GM12878 (cell line): ENCODE results near the gene COLQ. TPM values are rescaled to one million over a fixed set of nuclear protein-coding genes. Genes with fewer than 3 reads are reported as not detected.

Source experiments
- ATAC-seq: fragments of 200-7000 bp; cut with Tn5 transposase; 3 replicates; pipeline ENCODE4 v1.9.1; 2020; ENCODE audit warnings: mild to moderate bottlenecking, moderate library complexity
- BruUV-seq: library from RNA; stranded (reverse); fragments of 400-500 nt; replicated peaks from 2 replicates; lab custom pipeline; 2021; lab: Mats Ljungman, UMichigan
- CTCF ChIA-PET: fragments of 300-600 bp; sonication (Branson Sonifier 250); formaldehyde crosslinking; extraction: SDS; loops from one replicate; lab custom pipeline; 2021; ENCODE audit warnings: inconsistent platforms; lab: Yijun Ruan, JAX
- POLR2A ChIA-PET: fragments of 350-600 bp; formaldehyde crosslinking; extraction: SDS; loops from one replicate; lab custom pipeline; 2021; ENCODE audit warnings: inconsistent platforms; lab: Charles Lee
- RAD21 ChIA-PET: fragments of 300-600 bp; sonication (Branson Sonifier 250); formaldehyde crosslinking; loops from one replicate; lab custom pipeline; 2023; ENCODE audit warnings: antibody characterized with exemption; ENCODE audit not compliant: unreplicated experiment; lab: Charles Lee
- SMC1A ChIA-PET: fragments of 300-600 bp; sonication (Branson Sonifier 250); formaldehyde crosslinking; loops from one replicate; lab custom pipeline; 2023; ENCODE audit not compliant: unreplicated experiment, uncharacterized antibody; lab: Charles Lee
- DNase-seq: peaks from one replicate; pipeline ENCODE4 v3.0.0-alpha.2; 2011; ENCODE audit warnings: low read depth, low spot score
- FAIRE-seq: peaks from 3 replicates; lab custom pipeline; 2011; peaks lifted over from hg19 to GRCh38; lab: Jason Lieb, UNC
- H2AFZ ChIP-seq: 2 replicates; pipeline ENCODE4 v1.6.0; 2011; ENCODE audit warnings: low read depth, low read length, control low read depth; ENCODE audit not compliant: control insufficient read depth
- H3K27ac ChIP-seq: 2 replicates; pipeline ENCODE4 v1.5.1; 2011; ENCODE audit warnings: control low read depth; ENCODE audit not compliant: control insufficient read depth, insufficient read depth
- H3K27me3 ChIP-seq, 2 experiments: replicated peaks in 1 of 2; 2 replicates each; pipeline versions ENCODE4 v1.6.0 to v1.6.1; 2011; ENCODE audit warnings: low read length in 1 of 2; ENCODE audit not compliant: control insufficient read depth in 2 of 2, insufficient read depth in 2 of 2
- H3K36me3 ChIP-seq, 2 experiments: 2 replicates each; pipeline ENCODE4 v1.5.1; 2011; ENCODE audit warnings: low read length in 1 of 2; ENCODE audit not compliant: control insufficient read depth in 2 of 2, insufficient read depth in 2 of 2
- H3K4me1 ChIP-seq: 2 replicates; pipeline ENCODE4 v1.6.1; 2011; ENCODE audit warnings: mild to moderate bottlenecking, low read length, moderate library complexity, mixed read lengths; ENCODE audit not compliant: control insufficient read depth, insufficient read depth
- H3K4me2 ChIP-seq: 2 replicates; pipeline ENCODE4 v1.6.0; 2011; ENCODE audit warnings: control low read depth; ENCODE audit not compliant: control insufficient read depth, insufficient read depth
- H3K4me3 ChIP-seq: fragments of 200-600 bp; sonication (generic); 2 replicates; pipeline ENCODE4 v1.5.1; 2016
- H3K79me2 ChIP-seq: 2 replicates; pipeline ENCODE4 v1.6.0; 2011; ENCODE audit warnings: low read length; ENCODE audit not compliant: control insufficient read depth, insufficient read depth
- H3K9ac ChIP-seq: 2 replicates; pipeline ENCODE4 v1.8.0; 2011; ENCODE audit warnings: low read length, control low read depth, mixed read lengths; ENCODE audit not compliant: control insufficient read depth, insufficient read depth
- H3K9me3 ChIP-seq: replicated peaks from 3 replicates; pipeline ENCODE4 v1.5.1; 2011; ENCODE audit warnings: mild to moderate bottlenecking, low read length; ENCODE audit not compliant: control insufficient read depth, insufficient read depth
- H4K20me1 ChIP-seq: 2 replicates; pipeline ENCODE4 v1.6.0; 2011; ENCODE audit not compliant: control insufficient read depth, insufficient read depth
- CREM ChIP-seq: IDR thresholded peaks from 2 replicates; pipeline ENCODE4 v1.6.1; 2014; ENCODE audit warnings: antibody characterized with exemption, low read depth
- EED ChIP-seq: sonication (generic); IDR thresholded peaks from 2 replicates; pipeline ENCODE4 v1.6.1; 2016; ENCODE audit warnings: antibody characterized with exemption, low read depth
- HDAC2 ChIP-seq: fragments of 200-600 bp; sonication (generic); IDR thresholded peaks from 2 replicates; pipeline ENCODE4 v1.6.1; 2017
- KAT2A ChIP-seq: conservative IDR thresholded peaks from 2 replicates; pipeline ENCODE4 v1.6.1; 2011; ENCODE audit warnings: low read depth, low read length; ENCODE audit not compliant: control insufficient read depth
- MEF2B ChIP-seq: fragments of 450-650 bp; IDR thresholded peaks from 2 replicates; pipeline ENCODE4 v1.6.1; 2018; ENCODE audit warnings: mild to moderate bottlenecking, moderate library complexity; ENCODE audit not compliant: partially characterized antibody, poor library complexity, severe bottlenecking
- NFYA ChIP-seq: IDR thresholded peaks from 2 replicates; pipeline ENCODE4 v1.6.1; 2011; ENCODE audit warnings: low read depth, mild to moderate bottlenecking, low read length, improper control_type of control experiment, borderline replicate concordance
- NFYB ChIP-seq: IDR thresholded peaks from 2 replicates; pipeline ENCODE4 v1.6.1; 2011; ENCODE audit warnings: low read depth, mild to moderate bottlenecking, low read length, improper control_type of control experiment, moderate library complexity; ENCODE audit not compliant: insufficient read depth
- RUNX3 ChIP-seq: IDR thresholded peaks from 2 replicates; pipeline ENCODE4 v1.6.1; 2012; ENCODE audit warnings: low read length, inconsistent platforms
- SRF ChIP-seq, 2 experiments: IDR thresholded peaks; 2 replicates each; pipeline ENCODE4 v1.6.1; 2011; ENCODE audit warnings: low read depth in 2 of 2, low read length in 2 of 2, mild to moderate bottlenecking in 1 of 2, moderate library complexity in 1 of 2
- TAF1 ChIP-seq: IDR thresholded peaks from 2 replicates; pipeline ENCODE4 v1.6.1; 2011; ENCODE audit warnings: mild to moderate bottlenecking, low read depth, low read length, borderline replicate concordance
- TCF12 ChIP-seq: IDR thresholded peaks from 2 replicates; pipeline ENCODE4 v1.6.1; 2011; ENCODE audit warnings: low read depth, mild to moderate bottlenecking, low read length
- YBX1 ChIP-seq: fragments of 450-650 bp; IDR thresholded peaks from 2 replicates; pipeline ENCODE4 v1.6.1; 2016; ENCODE audit warnings: antibody characterized with exemption
- ZBED1 ChIP-seq: IDR thresholded peaks from 2 replicates; pipeline ENCODE4 v1.6.1; 2016; ENCODE audit warnings: borderline replicate concordance
- WGBS: methylation state at CpG from one replicate; pipeline ENCODE4 v1.1.6; 2016; ENCODE audit warnings: low lambda C conversion rate; ENCODE audit not compliant: insufficient replicate concordance, insufficient coverage; ENCODE audit errors: missing lambda C conversion rate; 5-methylcytosine and 5-hydroxymethylcytosine counted together
- in situ Hi-C: fragments of 300-500 bp; cut with MboI; formaldehyde crosslinking; loops from 9 replicates; pipeline ENCODE4 v1.14.3; 2018; ENCODE audit warnings: mixed read lengths
- intact Hi-C: fragments of 100-400 bp; cut with micrococcal nuclease; formaldehyde crosslinking; loops from one replicate; pipeline ENCODE4 v1.14.2; 2022; ENCODE audit not compliant: unreplicated experiment
- polyA plus RNA-seq, 11 experiments: library from polyadenylated mRNA; depleted of rRNA in 4 of 11; unstranded in 6 of 11; stranded (reverse) in 5 of 11; fragments of >200 nt; fragmentation: Nextera tagmentation in 4 of 11; fragmentation: Illumina TruSeq in 1 of 11; extraction: Ambion mirVana in 4 of 11; extraction: Trizol in 1 of 11; gene quantifications; 1 replicate in 1 of 11; 2 replicates in 10 of 11; pipeline versions ENCODE4 v1.2.1 to v1.2.3, GENCODE V29; 2011 to 2016; ENCODE audit warnings: inconsistent platforms in 2 of 11, missing spikeins in 2 of 11, low read depth in 1 of 11
- total RNA-seq, 4 experiments: library from RNA; depleted of rRNA in 3 of 4; stranded (reverse); fragments of >200 nt in 3 of 4; fragmentation: Illumina TruSeq in 1 of 4; extraction: Trizol in 1 of 4; gene quantifications; 2 replicates each; pipeline versions ENCODE4 v1.2.1 to v1.2.3, GENCODE V29; 2013 to 2021
- TF ChIP-seq, protein P1 (sequence below): fragments of 450-650 bp; IDR thresholded peaks from 2 replicates; pipeline ENCODE4 v1.6.1; 2014; ENCODE audit warnings: mild to moderate bottlenecking
- TF ChIP-seq, protein P2 (sequence below): IDR thresholded peaks from 2 replicates; pipeline ENCODE4 v1.6.1; 2011; ENCODE audit warnings: low read depth, mild to moderate bottlenecking, low read length, moderate library complexity, borderline replicate concordance; ENCODE audit errors: extremely low read depth

Gene COLQ
- total and polyA plus RNA-seq, 10 of the 15 experiments (the other 5 are each of a cell fraction or from before 2014, with no cell fraction given), result 0.13 to 2.7 (median 0.70) TPM

DNA sequence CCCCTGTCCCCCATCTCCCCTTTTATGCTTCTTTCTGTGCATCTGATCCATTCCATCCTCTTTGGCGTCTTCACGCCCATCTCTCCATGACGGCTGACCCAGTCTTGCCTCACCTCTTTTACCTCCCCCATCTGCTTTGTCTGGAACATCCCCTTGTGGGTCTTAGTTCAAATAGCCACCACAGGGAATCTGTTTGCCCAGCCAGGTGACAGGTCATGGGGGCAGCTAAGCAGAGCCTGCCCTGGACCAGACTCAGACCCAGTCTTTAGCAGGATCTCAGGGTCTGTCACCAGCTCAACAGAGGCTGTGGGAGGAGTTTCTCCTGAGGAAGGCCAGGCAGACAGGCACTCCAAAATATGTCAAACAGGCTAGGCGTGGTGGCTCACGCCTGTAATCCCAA lies 28.1 kb downstream of the COLQ start (continued):
- TF ChIP-seq, protein P1, sequence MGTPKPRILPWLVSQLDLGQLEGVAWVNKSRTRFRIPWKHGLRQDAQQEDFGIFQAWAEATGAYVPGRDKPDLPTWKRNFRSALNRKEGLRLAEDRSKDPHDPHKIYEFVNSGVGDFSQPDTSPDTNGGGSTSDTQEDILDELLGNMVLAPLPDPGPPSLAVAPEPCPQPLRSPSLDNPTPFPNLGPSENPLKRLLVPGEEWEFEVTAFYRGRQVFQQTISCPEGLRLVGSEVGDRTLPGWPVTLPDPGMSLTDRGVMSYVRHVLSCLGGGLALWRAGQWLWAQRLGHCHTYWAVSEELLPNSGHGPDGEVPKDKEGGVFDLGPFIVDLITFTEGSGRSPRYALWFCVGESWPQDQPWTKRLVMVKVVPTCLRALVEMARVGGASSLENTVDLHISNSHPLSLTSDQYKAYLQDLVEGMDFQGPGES, result no peak
- no peak for TF ChIP-seq ZBED1
- no peak for TF ChIP-seq MEF2B
- TF ChIP-seq YBX1, result no peak
- no peak for TF ChIP-seq TAF1
- TF ChIP-seq NFYB, result no peak
- TF ChIP-seq SRF (IDR thresholded peaks at IDR 0.05; ENCODE audit: low read depth in 2 of 2, low read length in 2 of 2), result no peak
- no peak for TF ChIP-seq TCF12
- no peak for TF ChIP-seq KAT2A

DNA sequence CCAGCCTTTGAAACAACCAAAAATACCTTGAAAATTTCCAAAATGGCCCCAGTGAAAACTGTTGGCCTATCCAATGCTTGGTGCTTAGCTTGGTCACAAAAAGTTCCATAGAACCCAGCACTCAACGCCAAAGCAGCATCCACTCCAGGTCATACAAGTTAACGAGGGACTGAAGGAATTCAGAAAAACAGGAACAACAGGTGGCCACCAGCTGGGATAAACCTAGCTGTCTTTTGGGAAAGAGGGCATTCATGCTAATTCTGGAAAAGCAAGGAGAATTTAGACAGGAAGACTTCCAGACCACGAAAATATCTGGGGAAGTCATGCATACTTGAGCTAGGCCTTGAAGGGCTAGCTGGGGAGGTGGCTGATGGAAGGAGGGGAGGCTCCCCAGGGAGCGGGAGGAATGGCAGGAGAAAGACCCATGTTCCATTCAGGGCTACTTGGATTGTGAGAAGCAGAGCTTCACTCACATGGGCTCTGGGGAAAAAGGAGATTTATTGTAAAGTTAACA lies 28.6 kb downstream of the COLQ start:
- no peak overlapping the region for H3K27ac ChIP-seq
- WGBS, result 62% methylated on average over 4 of the region's 4 CpGs
- intact Hi-C loops (no loop called here), in situ Hi-C loops (no loop called here)
- FAIRE-seq, result no peak
- no peaks in the 10 kb centered on the region for H4K20me1 ChIP-seq
- POLR2A ChIA-PET, result no interaction called here
- RAD21 ChIA-PET, result no interaction called here
- no peak overlapping the region for H2AFZ ChIP-seq
- ATAC-seq, result no peak
- H3K27me3 ChIP-seq, result no peaks in the 10 kb centered on the region
- no peak overlapping the region for H3K9ac ChIP-seq
- no peaks in the 10 kb centered on the region for H3K79me2 ChIP-seq
- no peaks in the 10 kb centered on the region for H3K9me3 ChIP-seq
- BruUV-seq, result no TSS peak
- CTCF ChIA-PET, result interaction anchor here (0.6 to 1.0 kb wide), 2 partner anchors 64 to 461 kb away, joined by 3 read pairs; no protein-coding TSS in a partner anchor
- DNase-seq, result no peak
- SMC1A ChIA-PET, result interaction anchor here (1.1 to 3.9 kb wide), 3 partner anchors 25 to 108 kb away, joined by 3 to 16 read pairs (median 5); no protein-coding TSS in a partner anchor
- TF ChIP-seq CREM (no peak), HDAC2 (no peak), RUNX3 (no peak), NFYA (no peak), EED (no peak)
- TF ChIP-seq, protein P2, sequence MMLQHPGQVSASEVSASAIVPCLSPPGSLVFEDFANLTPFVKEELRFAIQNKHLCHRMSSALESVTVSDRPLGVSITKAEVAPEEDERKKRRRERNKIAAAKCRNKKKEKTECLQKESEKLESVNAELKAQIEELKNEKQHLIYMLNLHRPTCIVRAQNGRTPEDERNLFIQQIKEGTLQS, result no peak
- no peak overlapping the region for H3K4me2 ChIP-seq
- H3K4me3 ChIP-seq, result no peak overlapping the region
- peaks cover 11% of the 10 kb centered on the region for H3K4me1 ChIP-seq
- H3K36me3 ChIP-seq, result no peaks in the 10 kb centered on the region
